HEK293 (cell line): ENCODE data around the gene FSTL4.

ENCODE experiments used
- CTCF ChIA-PET: fragments of 350-600 bp; formaldehyde crosslinking; extraction: SDS; loops from one replicate; lab custom pipeline; 2021; ENCODE audit warnings: antibody characterized with exemption; lab: Yijun Ruan, JAX
- POLR2A ChIA-PET: fragments of 300-600 bp; formaldehyde crosslinking; extraction: SDS; loops from one replicate; lab custom pipeline; 2020; ENCODE audit warnings: antibody characterized with exemption, inconsistent platforms; lab: Yijun Ruan, JAX
- H3K27ac ChIP-seq: fragments of 200-500 bp; sonication (Bioruptor generic); 2 replicates; pipeline ENCODE4 v1.5.1; 2014; ENCODE audit warnings: low read depth, low read length, control low read depth, inconsistent platforms; ENCODE audit errors: extremely low read depth
- H3K36me3 ChIP-seq, 2 experiments: fragments of 200-500 bp in 1 of 2; sonication (Bioruptor generic) in 1 of 2; 1 replicate in 1 of 2; 2 replicates in 1 of 2; pipeline ENCODE4 v1.5.1; 2014 to 2017; ENCODE audit warnings: inconsistent platforms in 2 of 2, low read length in 2 of 2; ENCODE audit not compliant: control insufficient read depth in 2 of 2, insufficient read depth in 1 of 2
- H3K4me1 ChIP-seq: fragments of 200-500 bp; sonication (Bioruptor generic); 2 replicates; pipeline ENCODE4 v1.5.1; 2014; ENCODE audit warnings: mild to moderate bottlenecking, low read length, inconsistent platforms; ENCODE audit not compliant: control insufficient read depth, insufficient read depth
- H3K4me3 ChIP-seq: 2 replicates; pipeline ENCODE4 v1.5.1; 2011; ENCODE audit warnings: low read depth, mild to moderate bottlenecking, control low read depth, low read length, moderate library complexity
- H3K9me3 ChIP-seq: fragments of 200-500 bp; sonication (Bioruptor generic); 2 replicates; pipeline ENCODE4 v1.5.1; 2014; ENCODE audit warnings: low read depth, low read length, inconsistent platforms; ENCODE audit not compliant: control insufficient read depth, insufficient read depth
- FEZF1 ChIP-seq: fragments of 450-650 bp; formaldehyde crosslinking; IDR thresholded peaks from 2 replicates; pipeline ENCODE4 v1.5.1; 2016; ENCODE audit warnings: missing biosample characterization, missing genetic modification characterization
- HIC1 ChIP-seq: fragments of 450-650 bp; formaldehyde crosslinking; IDR thresholded peaks from 2 replicates; pipeline ENCODE4 v1.5.1; 2016; ENCODE audit warnings: missing biosample characterization, missing genetic modification characterization
- PATZ1 ChIP-seq: fragments of 450-650 bp; formaldehyde crosslinking; IDR thresholded peaks from 2 replicates; pipeline ENCODE4 v1.5.1; 2016; ENCODE audit warnings: missing biosample characterization, missing genetic modification characterization
- REST ChIP-seq: fragments of 450-650 bp; formaldehyde crosslinking; IDR thresholded peaks from 2 replicates; pipeline ENCODE4 v1.5.1; 2016; ENCODE audit warnings: missing biosample characterization, missing genetic modification characterization
- ZBTB48 ChIP-seq: fragments of 450-650 bp; formaldehyde crosslinking; IDR thresholded peaks from 2 replicates; pipeline ENCODE4 v1.5.1; 2016; ENCODE audit warnings: missing biosample characterization, missing genetic modification characterization
- ZBTB49 ChIP-seq: fragments of 450-650 bp; formaldehyde crosslinking; IDR thresholded peaks from 2 replicates; pipeline ENCODE4 v1.5.1; 2016; ENCODE audit warnings: missing biosample characterization, missing genetic modification characterization, low read depth
- ZBTB6 ChIP-seq: fragments of 450-650 bp; formaldehyde crosslinking; IDR thresholded peaks from 2 replicates; pipeline ENCODE4 v1.5.1; 2017; ENCODE audit warnings: missing biosample characterization, missing genetic modification characterization
- ZBTB8A ChIP-seq: fragments of 450-650 bp; formaldehyde crosslinking; IDR thresholded peaks from 2 replicates; pipeline ENCODE4 v1.5.1; 2016; ENCODE audit warnings: missing biosample characterization, missing genetic modification characterization
- ZFP3 ChIP-seq: fragments of 450-650 bp; formaldehyde crosslinking; IDR thresholded peaks from 2 replicates; pipeline ENCODE4 v1.5.1; 2016; ENCODE audit warnings: low read depth, missing biosample characterization, missing genetic modification characterization
- ZNF2 ChIP-seq: fragments of 450-650 bp; formaldehyde crosslinking; IDR thresholded peaks from 2 replicates; pipeline ENCODE4 v1.5.1; 2016; ENCODE audit warnings: missing biosample characterization, missing genetic modification characterization
- ZNF26 ChIP-seq: fragments of 450-650 bp; formaldehyde crosslinking; IDR thresholded peaks from 2 replicates; pipeline ENCODE4 v1.5.1; 2016; ENCODE audit warnings: missing biosample characterization, missing genetic modification characterization
- ZNF266 ChIP-seq: fragments of 450-650 bp; formaldehyde crosslinking; IDR thresholded peaks from 2 replicates; pipeline ENCODE4 v1.5.1; 2016; ENCODE audit warnings: missing biosample characterization, missing genetic modification characterization, low read depth
- ZNF510 ChIP-seq: fragments of 450-650 bp; formaldehyde crosslinking; IDR thresholded peaks from 2 replicates; pipeline ENCODE4 v1.5.1; 2018; ENCODE audit warnings: mild to moderate bottlenecking, missing genetic modification characterization, missing biosample characterization; ENCODE audit not compliant: insufficient replicate concordance
- ZNF624 ChIP-seq: fragments of 450-650 bp; formaldehyde crosslinking; IDR thresholded peaks from 2 replicates; pipeline ENCODE4 v1.5.1; 2017; ENCODE audit warnings: missing biosample characterization, missing genetic modification characterization
- ZNF776 ChIP-seq: fragments of 450-650 bp; formaldehyde crosslinking; IDR thresholded peaks from 2 replicates; pipeline ENCODE4 v1.5.0; 2017; ENCODE audit warnings: missing biosample characterization, missing genetic modification characterization, borderline replicate concordance
- ZSCAN16 ChIP-seq: fragments of 450-650 bp; formaldehyde crosslinking; IDR thresholded peaks from 2 replicates; pipeline ENCODE4 v1.5.1; 2016; ENCODE audit warnings: missing biosample characterization, missing genetic modification characterization
- ZSCAN23 ChIP-seq: fragments of 450-650 bp; formaldehyde crosslinking; IDR thresholded peaks from 2 replicates; pipeline ENCODE4 v1.5.1; 2016; ENCODE audit warnings: missing biosample characterization, missing genetic modification characterization

Gene FSTL4

GRCh38 chr5:133530270-133530669, 82.1 kb downstream of the FSTL4 start:
- CTCF ChIA-PET = no interaction called here
- POLR2A ChIA-PET = no interaction called here
- Histone ChIP-seq H3K36me3 (no peaks in the 10 kb centered on the region), H3K4me3 (no peak overlapping the region), H3K4me1 (no peaks in the 10 kb centered on the region; the same call in 1 of the 2 replicates), H3K9me3 (no peaks in the 10 kb centered on the region), H3K27ac (no peak overlapping the region)
- no peak for TF ChIP-seq ZNF776 (tag by site-specific recombination)
- TF ChIP-seq ZNF266 (tag by site-specific recombination) = no peak
- no peak for TF ChIP-seq ZBTB49 (tag by site-specific recombination)
- no peak for TF ChIP-seq ZNF624 (tag by site-specific recombination)
- TF ChIP-seq REST (tag by site-specific recombination) = no peak

GRCh38 chr5:133528841-133529240, 83.5 kb downstream of the FSTL4 start:
- no peak overlapping the region for H3K4me3 ChIP-seq
- no peak for TF ChIP-seq ZBTB8A (tag by site-specific recombination)
- no peak for TF ChIP-seq HIC1 (tag by site-specific recombination)
- no peak for TF ChIP-seq ZSCAN23 (tag by site-specific recombination)
- H3K4me1 ChIP-seq = peaks cover 2% of the 10 kb centered on the region; the same call in 1 of the 2 replicates
- no peaks in the 10 kb centered on the region for H3K36me3 ChIP-seq
- POLR2A ChIA-PET = no interaction called here
- H3K27ac ChIP-seq = no peak overlapping the region
- H3K9me3 ChIP-seq = no peaks in the 10 kb centered on the region
- CTCF ChIA-PET = interaction anchor here (1.0 kb wide), 1 partner anchor 16 kb away, joined by 3 read pairs; no protein-coding TSS in a partner anchor

GRCh38 chr5:133527311-133527710, 85.0 kb downstream of the FSTL4 start:
- Histone ChIP-seq H3K4me1 (peaks cover 10% of the 10 kb centered on the region), H3K36me3 (no peaks in the 10 kb centered on the region), H3K9me3 (no peaks in the 10 kb centered on the region), H3K27ac (no peak overlapping the region), H3K4me3 (no peak overlapping the region)
- ChIA-PET POLR2A (no interaction called here), CTCF (interaction anchor here (0.6 kb wide), 1 partner anchor 85 kb away, joined by 3 read pairs; the partner anchor contains the start of gene FSTL4)
- TF ChIP-seq ZSCAN16 = no peak
- TF ChIP-seq ZFP3 (tag by site-specific recombination) = no peak
- TF ChIP-seq FEZF1 (tag by site-specific recombination) = no peak
- no peak for TF ChIP-seq ZNF26
- no peak for TF ChIP-seq ZNF776 (tag by site-specific recombination)
- no peak for TF ChIP-seq PATZ1 (tag by site-specific recombination)
- no peak for TF ChIP-seq ZBTB6
- TF ChIP-seq ZNF510 (tag by site-specific recombination) = no peak
- TF ChIP-seq ZBTB48 (tag by site-specific recombination) = no peak
- TF ChIP-seq ZNF2 (tag by site-specific recombination) = no peak
